Uterus (tissue), 4 donors: ENCODE results near the gene NXN. TPM values are rescaled to one million over a fixed set of nuclear protein-coding genes. Genes with fewer than 3 reads are reported as not detected.

Source experiments
- DNase-seq, 2 donors: peaks; one replicate each; pipeline ENCODE4 v3.0.0-alpha.2; 2019 to 2020
- H3K27ac ChIP-seq, 2 donors: fragments of 200-600 bp; sonication (generic); 1 replicate in 1 of 2; 2 replicates in 1 of 2; pipeline ENCODE4 v1.5.1; 2016 to 2018
- H3K27me3 ChIP-seq, 2 donors: fragments of 200-600 bp; sonication (generic); one replicate each; pipeline ENCODE4 v1.5.1; 2018 to 2019; ENCODE audit warnings: control low read depth in 1 of 2
- H3K36me3 ChIP-seq, 2 donors: fragments of 200-600 bp; sonication (generic); one replicate each; pipeline ENCODE4 v1.5.1; 2019; ENCODE audit warnings: control low read depth in 1 of 2
- H3K4me1 ChIP-seq, 2 donors: fragments of 200-600 bp; sonication (generic); one replicate each; pipeline ENCODE4 v1.5.1; 2018 to 2019; ENCODE audit warnings: control low read depth in 1 of 2
- H3K4me3 ChIP-seq, 2 donors: fragments of 200-600 bp; sonication (generic); 1 replicate in 1 of 2; 2 replicates in 1 of 2; pipeline ENCODE4 v1.5.1; 2018 to 2019; ENCODE audit warnings: mild to moderate bottlenecking in 1 of 2
- H3K9me3 ChIP-seq, 2 donors: fragments of 200-600 bp; sonication (generic); one replicate each; pipeline ENCODE4 v1.5.1; 2019; ENCODE audit warnings: control low read depth in 1 of 2
- CTCF ChIP-seq, 4 experiments: fragments of 200-600 bp in 2 of 4; fragments of 450-650 bp in 2 of 4; sonication (generic) in 2 of 4; IDR thresholded peaks; one replicate each; pipeline ENCODE4 v1.5.1; 2016 to 2019; ENCODE audit warnings: antibody characterized with exemption in 4 of 4, mild to moderate bottlenecking in 2 of 4, moderate library complexity in 1 of 4
- POLR2A ChIP-seq, 2 donors: fragments of 450-650 bp; IDR thresholded peaks; one replicate each; pipeline ENCODE4 v1.6.1; 2016; ENCODE audit warnings: antibody characterized with exemption in 2 of 2, mild to moderate bottlenecking in 1 of 2, moderate library complexity in 1 of 2
- intact Hi-C: fragments of 100-400 bp; cut with DNase I; formaldehyde crosslinking; loops from one replicate; pipeline ENCODE4 v1.15.1; 2023; ENCODE audit warnings: low total_unique reads
- total RNA-seq, 4 donors: library from RNA; depleted of rRNA in 3 of 4; stranded (reverse); fragments of >200 nt in 3 of 4; gene quantifications; one replicate each; pipeline versions ENCODE4 v1.1.0 to v1.2.4, GENCODE V29; 2014 to 2023
- donor health status: DM: yes; HTN: yes; CAD: no.

The NXN gene
- total RNA-seq, 4 donors from 2014 or later, result 6.5 to 99.0 (median 49.9) TPM

GRCh38 chr17:1003972-1004768 is 24.6 kb upstream of the NXN start:
- TF ChIP-seq CTCF (IDR thresholded peaks at IDR 0.05) (no peak), POLR2A (IDR thresholded peaks at IDR 0.05) (no peak)
- H3K27ac ChIP-seq, result peak overlapping the region; percentile 33 to 43
- H3K4me1 ChIP-seq, result peaks cover 0 to 9% of the 10 kb centered on the region in 2 donors
- no peaks in the 10 kb centered on the region for H3K36me3 ChIP-seq
- no peak overlapping the region for H3K4me3 ChIP-seq
- no peaks in the 10 kb centered on the region for H3K9me3 ChIP-seq
- intact Hi-C loops, result no loop called here
- no peaks in the 10 kb centered on the region for H3K27me3 ChIP-seq
- no peak for DNase-seq

- no peak for DNase-seq
- TF ChIP-seq CTCF (IDR thresholded peaks at IDR 0.05), result no peak
- no peak for TF ChIP-seq POLR2A (IDR thresholded peaks at IDR 0.05)
- H3K4me1 ChIP-seq, result peaks cover 0 to 9% of the 10 kb centered on the region in 2 donors
- H3K27me3 ChIP-seq, result no peaks in the 10 kb centered on the region
- no peaks in the 10 kb centered on the region for H3K9me3 ChIP-seq
- H3K4me3 ChIP-seq, result no peak overlapping the region
- intact Hi-C loops, result no loop called here
- no peaks in the 10 kb centered on the region for H3K36me3 ChIP-seq
- peak overlapping the region in 1 of 2 donors; percentile 43 for H3K27ac ChIP-seq
These were observed 24.0 kb upstream of the NXN start for GRCh38 chr17:1003633-1003971.

- no peaks in the 10 kb centered on the region for H3K36me3 ChIP-seq
- TF ChIP-seq POLR2A (IDR thresholded peaks at IDR 0.05), result no peak
- no peak for TF ChIP-seq CTCF (IDR thresholded peaks at IDR 0.05)
- intact Hi-C loops, result no loop called here
- no peak overlapping the region for H3K4me3 ChIP-seq
- peak overlapping the region in 1 of 2 donors; percentile 53 for H3K27ac ChIP-seq
- no peak for DNase-seq
- no peaks in the 10 kb centered on the region for H3K27me3 ChIP-seq
- H3K9me3 ChIP-seq, result no peaks in the 10 kb centered on the region
- H3K4me1 ChIP-seq, result peaks cover 3 to 15% of the 10 kb centered on the region in 2 donors
These were observed 23.4 kb upstream of the NXN start for GRCh38 chr17:1002771-1003555.

DNA sequence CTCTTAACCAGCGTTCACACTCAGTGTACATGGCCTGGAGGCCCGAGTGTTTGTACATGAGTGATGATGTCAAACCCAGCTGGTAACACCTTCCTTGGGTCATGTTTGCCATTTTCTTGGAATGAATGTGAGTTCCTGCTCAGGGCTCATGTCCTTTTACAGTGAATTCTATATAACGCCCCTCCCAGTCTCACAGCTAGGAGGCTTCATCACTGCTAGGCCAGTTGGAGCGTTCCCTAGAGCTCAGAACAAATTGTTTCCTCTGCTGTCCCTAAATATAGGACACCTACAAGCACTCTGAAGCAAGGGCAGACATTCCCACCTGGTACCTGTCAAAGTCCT is 22.8 kb upstream of the NXN start:
- Histone ChIP-seq H3K27ac (peak overlapping the region in 1 of 2 donors; percentile 53), H3K9me3 (no peaks in the 10 kb centered on the region), H3K4me1 (peaks cover 7 to 21% of the 10 kb centered on the region in 2 donors), H3K4me3 (no peak overlapping the region), H3K36me3 (no peaks in the 10 kb centered on the region), H3K27me3 (no peaks in the 10 kb centered on the region)
- no peak for DNase-seq
- TF ChIP-seq CTCF (IDR thresholded peaks at IDR 0.05), result no peak
- no peak for TF ChIP-seq POLR2A (IDR thresholded peaks at IDR 0.05)
- intact Hi-C loops, result no loop called here
